ENCODE results near the gene SNCAIP. TPM values are rescaled to one million over a fixed set of nuclear protein-coding genes. Genes with fewer than 3 reads are reported as not detected.

SNCAIP gene
- total and polyA plus RNA-seq, 2 of the 4 experiments (the other 2 are of a cell fraction) = 15.3 to 19.0 TPM

GRCh38 chr5:122292332-122292731 is 19.7 kb upstream of the SNCAIP start:
- Histone ChIP-seq H2BK20ac (ENCODE audit: low read depth, low read length) (no peak overlapping the region), H2BK15ac (ENCODE audit: low read depth, low read length) (no peak overlapping the region), H3K27me3 (ENCODE audit: control insufficient read depth, insufficient read depth, low read length) (no peaks in the 10 kb centered on the region), H2BK120ac (ENCODE audit: low read depth, low read length) (no peak overlapping the region), H3K9me3 (ENCODE audit: control insufficient read depth, insufficient read depth, low read length) (no peaks in the 10 kb centered on the region), H3K9me1 (ENCODE audit: insufficient read depth, low read length) (peaks cover 4% of the 10 kb centered on the region; the same call in 1 of the 2 replicates), H3K4me1 (ENCODE audit: control insufficient read depth, insufficient read depth, low read length) (peaks cover 5% of the 10 kb centered on the region; the same call in 1 of the 2 replicates), H2AK5ac (ENCODE audit: low read depth, low read length) (no peak overlapping the region), H3K27ac (ENCODE audit: insufficient read depth, low read length) (no peak overlapping the region; the same call in 1 of the 2 replicates), H3K4me2 (ENCODE audit: low read depth, low read length) (peak overlapping the region; percentile 44), H3K23ac (ENCODE audit: low read depth, low read length) (no peak overlapping the region), H2AK9ac (replicated peaks; ENCODE audit: low read depth, low read length, poor library complexity) (no peak overlapping the region), H3K9ac (ENCODE audit: low read depth, low read length) (no peak overlapping the region), H3K18ac (ENCODE audit: low read depth, low read length) (no peak overlapping the region), H4K91ac (ENCODE audit: insufficient read depth, low read depth, low read length) (no peak overlapping the region), H4K20me1 (ENCODE audit: insufficient read depth, low read length) (no peaks in the 10 kb centered on the region), H3K36me3 (ENCODE audit: control insufficient read depth, insufficient read depth, low read length) (no peaks in the 10 kb centered on the region), H3K14ac (replicated peaks; ENCODE audit: low read depth, low read length) (no peak overlapping the region), H4K5ac (ENCODE audit: low read depth, low read length) (no peak overlapping the region), H3K4me3 (ENCODE audit: insufficient read depth, low read depth, low read length) (no peak overlapping the region), H2AFZ (replicated peaks; ENCODE audit: low read length, poor library complexity) (no peak overlapping the region), H4K8ac (ENCODE audit: low read depth in 2 of 2, low read length in 2 of 2) (no peak overlapping the region), H3K79me1 (ENCODE audit: low read depth in 1 of 2, low read length in 2 of 2) (no peaks in the 10 kb centered on the region), H2BK5ac (ENCODE audit: low read depth, low read length, poor library complexity, severe bottlenecking) (no peak overlapping the region), H3K56ac (ENCODE audit: extremely low read depth, insufficient read depth, low read length) (no peak overlapping the region), H3K4ac (ENCODE audit: low read depth, low read length) (no peak overlapping the region)
- BruUV-seq (replicated peaks) = no TSS peak
- WGBS, 2 experiments (ENCODE audit: extremely low coverage in 2 of 2, insufficient read length in 1 of 2) = no CpG with 5 or more reads among the region's 2 CpGs
- peak; percentile 74 for DNase-seq
- dilution Hi-C loops (cut with HindIII; ENCODE audit: low sequenced_read_pairs, unreplicated experiment) = no loop called here
- intact Hi-C loops (cut with micrococcal nuclease) = loop anchor here (5.0 kb wide), 1 partner anchor 95 kb away; no protein-coding TSS in a partner anchor
- in situ Hi-C loops (cut with MboI; ENCODE audit: low sequenced_read_pairs) = no loop called here
- TF ChIP-seq MAZ (IDR thresholded peaks at IDR 0.05; ENCODE audit: borderline replicate concordance, low read depth, low read length) (no peak), CEBPB (IDR thresholded peaks at IDR 0.05; ENCODE audit: low read depth, low read length) (peak; percentile 64)
- peak; percentile 80 for ATAC-seq (ENCODE audit: low read depth)
- CTCF ChIA-PET = interaction anchor here (0.6 to 0.7 kb wide), 2 partner anchors 12 to 92 kb away, joined by 3 to 6 read pairs; no protein-coding TSS in a partner anchor
- POLR2A ChIA-PET (ENCODE audit: unreplicated experiment) = no interaction called here

All from IMR-90 (cell line).